GM23338 (cell line): ENCODE results near the gene QPCTL. TPM values are rescaled to one million over a fixed set of nuclear protein-coding genes. Genes with fewer than 3 reads are reported as not detected.

Experiments
- ATAC-seq: fragments of 200-7000 bp; cut with Tn5 transposase; 3 replicates; pipeline ENCODE4 v1.9.1; 2020
- DNase-seq: peaks from one replicate; pipeline ENCODE4 v3.0.0-alpha.2; 2015; ENCODE audit warnings: low spot score
- H2AFZ ChIP-seq: fragments of 200-600 bp; sonication (generic); 2 replicates; pipeline ENCODE4 v1.8.0; 2016; ENCODE audit warnings: antibody characterized with exemption, mild to moderate bottlenecking, moderate library complexity
- H3F3A ChIP-seq: fragments of 200-600 bp; sonication (generic); replicated peaks from 2 replicates; pipeline ENCODE4 v1.8.0; 2017; ENCODE audit warnings: antibody characterized with exemption, mixed run types, low read depth
- H3K27ac ChIP-seq: fragments of 200-600 bp; sonication (generic); 2 replicates; pipeline ENCODE4 v1.6.1; 2016; ENCODE audit warnings: low read depth
- H3K27me3 ChIP-seq: fragments of 200-600 bp; sonication (generic); 2 replicates; pipeline ENCODE4 v1.8.0; 2016; ENCODE audit warnings: mild to moderate bottlenecking, mixed run types, moderate library complexity; ENCODE audit not compliant: insufficient read depth
- H3K36me3 ChIP-seq: fragments of 200-600 bp; sonication (generic); 2 replicates; pipeline ENCODE4 v1.8.0; 2016; ENCODE audit warnings: mild to moderate bottlenecking; ENCODE audit not compliant: insufficient read depth
- H3K4me1 ChIP-seq: fragments of 200-600 bp; sonication (generic); 2 replicates; pipeline ENCODE4 v1.8.0; 2016; ENCODE audit warnings: mild to moderate bottlenecking, moderate library complexity; ENCODE audit not compliant: insufficient read depth
- H3K4me2 ChIP-seq: fragments of 200-600 bp; sonication (generic); 2 replicates; pipeline ENCODE4 v1.7.1; 2017; ENCODE audit warnings: mixed run types
- H3K4me3 ChIP-seq: fragments of 200-600 bp; sonication (generic); 2 replicates; pipeline ENCODE4 v1.6.1; 2016; ENCODE audit warnings: mixed run types
- H3K79me2 ChIP-seq: fragments of 200-600 bp; sonication (generic); replicated peaks from 2 replicates; pipeline ENCODE4 v1.8.0; 2017; ENCODE audit warnings: mild to moderate bottlenecking; ENCODE audit not compliant: insufficient read depth
- H3K9me2 ChIP-seq: fragments of 200-600 bp; sonication (generic); 2 replicates; pipeline ENCODE4 v1.8.0; 2017; ENCODE audit not compliant: insufficient read depth
- H4K20me1 ChIP-seq: fragments of 200-600 bp; sonication (generic); replicated peaks from 2 replicates; pipeline ENCODE4 v1.8.0; 2017; ENCODE audit warnings: mild to moderate bottlenecking; ENCODE audit not compliant: insufficient read depth
- H3K27ac Mint-ChIP-seq: 2 replicates; pipeline ENCODE4 v1.8.0; 2020; ENCODE audit warnings: inconsistent platforms, mild to moderate bottlenecking, moderate library complexity, mixed read lengths
- H3K27me3 Mint-ChIP-seq: 3 replicates; pipeline ENCODE4 v1.8.0; 2022; ENCODE audit warnings: low read depth, mild to moderate bottlenecking, moderate library complexity, mixed read lengths, inconsistent platforms; ENCODE audit not compliant: insufficient read depth, poor library complexity
- H3K36me3 Mint-ChIP-seq: 3 replicates; pipeline ENCODE4 v1.8.0; 2021; ENCODE audit warnings: low read depth, mild to moderate bottlenecking, inconsistent platforms, moderate library complexity, mixed read lengths
- H3K4me1 Mint-ChIP-seq: 3 replicates; pipeline ENCODE4 v1.8.0; 2020; ENCODE audit warnings: mild to moderate bottlenecking, inconsistent platforms, mixed read lengths
- H3K4me3 Mint-ChIP-seq: 3 replicates; pipeline ENCODE4 v1.8.0; 2021; ENCODE audit warnings: moderate library complexity, mild to moderate bottlenecking, inconsistent platforms, mixed read lengths
- H3K9me3 Mint-ChIP-seq: 3 replicates; pipeline ENCODE4 v1.8.0; 2020; ENCODE audit warnings: moderate library complexity, mild to moderate bottlenecking, inconsistent platforms, mixed read lengths
- CREB1 ChIP-seq: fragments of 250-450 bp; sonication (Bioruptor Pico); IDR thresholded peaks from 2 replicates; pipeline ENCODE4 v1.5.0; 2020; ENCODE audit warnings: low read depth, mild to moderate bottlenecking, moderate library complexity
- POLR2AphosphoS5 ChIP-seq: IDR thresholded peaks from 2 replicates; pipeline ENCODE4 v1.6.1; 2016; ENCODE audit warnings: antibody characterized with exemption, low read depth
- REST ChIP-seq: IDR thresholded peaks from one replicate; pipeline ENCODE4 v1.6.1; 2018; ENCODE audit warnings: antibody characterized with exemption; ENCODE audit not compliant: unreplicated experiment
- ZNF462 ChIP-seq: fragments of 250-450 bp; sonication (Bioruptor Pico); IDR thresholded peaks from 2 replicates; pipeline ENCODE4 v1.5.0; 2020; ENCODE audit warnings: mild to moderate bottlenecking, moderate library complexity
- polyA plus RNA-seq: library from polyadenylated mRNA; unstranded; fragments of >200 nt; fragmentation: Nextera tagmentation; extraction: Ambion mirVana; gene quantifications from 2 replicates; pipeline ENCODE4 v1.2.1, GENCODE V29; 2016
- total RNA-seq: library from RNA; depleted of rRNA; stranded (reverse); fragments of >200 nt; shearing (Covaris generic); gene quantifications from 2 replicates; pipeline ENCODE4 v1.2.3, GENCODE V29; 2014
- TF ChIP-seq, protein P1 (sequence below): IDR thresholded peaks from 2 replicates; pipeline ENCODE4 v1.6.1; 2016; ENCODE audit warnings: antibody characterized with exemption

QPCTL gene
- total and polyA plus RNA-seq, 2 experiments from 2014 or later, result 10.6 to 26.2 TPM

DNA sequence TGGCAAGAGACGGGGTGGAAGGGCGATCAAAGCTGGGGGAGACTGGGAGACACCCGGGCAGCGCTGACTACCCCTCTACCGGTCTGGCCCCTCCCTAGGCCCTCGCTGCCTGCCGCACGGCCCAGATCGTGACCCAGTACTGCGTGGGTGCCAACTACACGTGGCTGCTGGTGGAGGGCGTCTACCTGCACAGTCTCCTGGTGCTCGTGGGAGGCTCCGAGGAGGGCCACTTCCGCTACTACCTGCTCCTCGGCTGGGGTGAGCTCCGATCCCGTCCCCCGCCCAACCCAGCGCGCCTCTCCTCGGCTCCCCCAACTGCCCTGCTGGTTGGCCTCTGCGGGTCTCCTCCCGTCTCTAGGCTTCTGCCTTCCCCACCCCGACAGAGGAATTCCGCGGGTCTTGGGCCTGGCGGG lies 15.6 kb upstream of the QPCTL start:
- H3K9me3 Mint-ChIP-seq, result no peaks in the 10 kb centered on the region; the same call in 2 of the 3 replicates
- Histone ChIP-seq H2AFZ (peak overlapping the region; percentile 99), H3K79me2 (no peaks in the 10 kb centered on the region), H3F3A (peaks cover 20% of the 10 kb centered on the region), H3K4me3 (peak overlapping the region; percentile 71), H3K9me2 (no peaks in the 10 kb centered on the region), H3K4me2 (peak overlapping the region; percentile 95), H3K36me3 (no peaks in the 10 kb centered on the region), H3K27me3 (peaks cover 23% of the 10 kb centered on the region), H3K27ac (no peak overlapping the region), H4K20me1 (no peaks in the 10 kb centered on the region; the same call in 1 of the 2 replicates), H3K4me1 (peaks cover 6% of the 10 kb centered on the region; the same call in 1 of the 2 replicates)
- H3K27ac Mint-ChIP-seq, result no peak overlapping the region
- DNase-seq, result peak; percentile 87
- peak; percentile 44 for TF ChIP-seq POLR2AphosphoS5
- TF ChIP-seq CREB1 (CRISPR knock-in tag), result no peak
- TF ChIP-seq REST, result no peak
- TF ChIP-seq, protein P1, sequence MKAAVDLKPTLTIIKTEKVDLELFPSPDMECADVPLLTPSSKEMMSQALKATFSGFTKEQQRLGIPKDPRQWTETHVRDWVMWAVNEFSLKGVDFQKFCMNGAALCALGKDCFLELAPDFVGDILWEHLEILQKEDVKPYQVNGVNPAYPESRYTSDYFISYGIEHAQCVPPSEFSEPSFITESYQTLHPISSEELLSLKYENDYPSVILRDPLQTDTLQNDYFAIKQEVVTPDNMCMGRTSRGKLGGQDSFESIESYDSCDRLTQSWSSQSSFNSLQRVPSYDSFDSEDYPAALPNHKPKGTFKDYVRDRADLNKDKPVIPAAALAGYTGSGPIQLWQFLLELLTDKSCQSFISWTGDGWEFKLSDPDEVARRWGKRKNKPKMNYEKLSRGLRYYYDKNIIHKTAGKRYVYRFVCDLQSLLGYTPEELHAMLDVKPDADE, result no peak
- TF ChIP-seq ZNF462 (CRISPR knock-in tag), result no peak
- no peaks in the 10 kb centered on the region for H3K36me3 Mint-ChIP-seq
- ATAC-seq, result peak; percentile 65
- peaks cover 9% of the 10 kb centered on the region for H3K4me1 Mint-ChIP-seq
- peak overlapping the region; percentile 87 for H3K4me3 Mint-ChIP-seq
- H3K27me3 Mint-ChIP-seq, result peaks cover 36% of the 10 kb centered on the region
